ENCODE measurements around the gene DNAAF8.

DNA sequence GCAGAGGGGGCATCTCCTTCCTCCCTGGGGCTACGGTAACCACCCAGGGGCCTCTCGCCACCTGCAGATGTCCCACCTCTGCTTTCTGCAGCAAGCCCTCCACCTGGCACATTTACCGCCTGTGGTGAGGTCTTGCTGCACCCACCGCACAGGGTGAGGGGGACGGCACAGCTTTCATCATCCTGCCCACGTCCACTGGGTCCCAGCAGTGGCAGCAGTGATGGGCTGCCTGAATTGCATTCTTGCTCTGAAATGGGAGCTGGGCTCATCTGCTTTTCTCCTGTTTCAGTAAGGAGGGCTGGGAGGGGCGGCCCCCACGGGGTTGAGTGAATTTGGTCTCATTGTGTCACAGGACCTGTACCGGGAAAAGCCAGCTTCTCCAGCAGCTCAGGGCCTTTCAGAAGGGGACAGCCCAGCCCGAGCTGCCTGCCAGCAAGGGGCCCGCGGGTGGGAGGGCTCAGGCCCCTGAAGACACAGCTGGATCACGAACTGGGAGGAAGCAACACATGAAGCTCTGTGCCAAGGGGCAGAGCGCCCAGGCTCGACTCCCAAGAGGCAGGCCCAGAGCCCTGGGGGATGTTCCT, 12.7 kb downstream of the DNAAF8 start:
- TF ChIP-seq POLR2A (IDR thresholded peaks at IDR 0.05; ENCODE audit: low read length) (no peak), GATA1 (IDR thresholded peaks at IDR 0.05; ENCODE audit: low read depth, low read length) (no peak)
